ENCODE measurements around the gene CARD10. TPM values are rescaled to one million over a fixed set of nuclear protein-coding genes. Genes with fewer than 3 reads are reported as not detected.

The CARD10 gene
- total RNA-seq, 1 donor from 2014 or later: 1.5 TPM

DNA sequence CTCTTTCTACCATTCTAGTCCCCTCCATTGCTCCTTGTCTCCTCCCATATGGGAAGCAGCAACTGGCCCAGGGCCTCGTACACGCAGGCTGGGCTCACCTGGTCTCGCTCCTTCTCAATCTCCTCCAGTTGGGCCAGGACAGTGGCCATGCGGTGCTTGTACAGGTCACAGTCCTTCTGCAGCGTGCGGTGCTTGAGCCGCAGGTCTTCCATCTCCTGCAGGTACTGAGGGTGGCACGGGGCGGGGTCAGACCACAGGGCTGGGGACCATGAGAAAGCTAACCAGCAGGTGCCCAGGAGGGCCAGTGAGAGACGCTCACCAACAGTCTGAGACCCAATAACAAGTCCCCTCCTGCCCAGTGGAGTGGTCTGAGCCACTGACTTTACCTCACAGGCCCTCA, 11.5 kb downstream of the CARD10 start:
- Histone ChIP-seq H3K36me3 (no peaks in the 10 kb centered on the region), H3K9me3 (ENCODE audit: low read depth) (no peaks in the 10 kb centered on the region), H3K9ac (no peak overlapping the region), H3K27me3 (no peaks in the 10 kb centered on the region), H3K4me2 (no peak overlapping the region), H3K27ac (no peak overlapping the region), H3K4me1 (peaks cover 23% of the 10 kb centered on the region), H4K20me1 (ENCODE audit: low read depth) (no peaks in the 10 kb centered on the region), H3K79me2 (ENCODE audit: low read depth) (no peaks in the 10 kb centered on the region), H3K4me3 (no peak overlapping the region), H3F3A (ENCODE audit: low read depth) (peaks cover 6% of the 10 kb centered on the region), H2AFZ (replicated peaks) (no peak overlapping the region)
- H3K27ac Mint-ChIP-seq: peak overlapping the region; percentile 74
- TF ChIP-seq EZH2phosphoT487 (IDR thresholded peaks at IDR 0.05): no peak
- TF ChIP-seq, protein P1, sequence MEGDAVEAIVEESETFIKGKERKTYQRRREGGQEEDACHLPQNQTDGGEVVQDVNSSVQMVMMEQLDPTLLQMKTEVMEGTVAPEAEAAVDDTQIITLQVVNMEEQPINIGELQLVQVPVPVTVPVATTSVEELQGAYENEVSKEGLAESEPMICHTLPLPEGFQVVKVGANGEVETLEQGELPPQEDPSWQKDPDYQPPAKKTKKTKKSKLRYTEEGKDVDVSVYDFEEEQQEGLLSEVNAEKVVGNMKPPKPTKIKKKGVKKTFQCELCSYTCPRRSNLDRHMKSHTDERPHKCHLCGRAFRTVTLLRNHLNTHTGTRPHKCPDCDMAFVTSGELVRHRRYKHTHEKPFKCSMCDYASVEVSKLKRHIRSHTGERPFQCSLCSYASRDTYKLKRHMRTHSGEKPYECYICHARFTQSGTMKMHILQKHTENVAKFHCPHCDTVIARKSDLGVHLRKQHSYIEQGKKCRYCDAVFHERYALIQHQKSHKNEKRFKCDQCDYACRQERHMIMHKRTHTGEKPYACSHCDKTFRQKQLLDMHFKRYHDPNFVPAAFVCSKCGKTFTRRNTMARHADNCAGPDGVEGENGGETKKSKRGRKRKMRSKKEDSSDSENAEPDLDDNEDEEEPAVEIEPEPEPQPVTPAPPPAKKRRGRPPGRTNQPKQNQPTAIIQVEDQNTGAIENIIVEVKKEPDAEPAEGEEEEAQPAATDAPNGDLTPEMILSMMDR (IDR thresholded peaks at IDR 0.05): no peak
- TF ChIP-seq EZH2 (IDR thresholded peaks at IDR 0.05): no peak
- no peak for DNase-seq (ENCODE audit: low spot score)
- H3K36me3 Mint-ChIP-seq: no peaks in the 10 kb centered on the region
- no peak overlapping the region for H3K4me3 Mint-ChIP-seq
- no peaks in the 10 kb centered on the region for H3K9me3 Mint-ChIP-seq
- peaks cover 17% of the 10 kb centered on the region for H3K27me3 Mint-ChIP-seq (ENCODE audit: insufficient read depth, low read depth)
- H3K4me1 Mint-ChIP-seq: peaks cover 35% of the 10 kb centered on the region

DNA sequence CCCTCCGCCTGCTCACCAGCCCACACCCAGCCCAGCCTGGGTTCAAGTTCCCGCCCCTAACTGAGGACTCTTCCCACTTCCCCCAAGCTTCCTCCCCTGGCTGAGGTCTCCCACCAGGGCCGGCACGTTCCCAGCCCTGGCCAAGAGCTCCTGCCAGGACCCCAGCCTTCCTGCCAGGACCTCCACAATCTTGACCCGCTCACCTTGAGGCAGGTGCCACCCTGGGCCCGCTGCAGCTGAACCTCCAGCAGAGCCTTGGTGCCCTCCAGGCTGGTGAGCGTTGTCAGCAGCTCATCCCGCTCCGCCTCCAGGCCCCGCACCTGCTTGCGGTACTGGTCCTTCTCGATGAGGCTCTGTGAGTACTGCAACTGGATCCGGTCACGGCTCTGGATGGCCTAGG, 13.2 kb downstream of the CARD10 start:
- no peak overlapping the region for H3K4me2 ChIP-seq
- H3K27me3 Mint-ChIP-seq (ENCODE audit: insufficient read depth, low read depth): peaks cover 14% of the 10 kb centered on the region
- H3K4me3 Mint-ChIP-seq: no peak overlapping the region
- no peaks in the 10 kb centered on the region for H4K20me1 ChIP-seq (ENCODE audit: low read depth)
- H3K79me2 ChIP-seq (ENCODE audit: low read depth): no peaks in the 10 kb centered on the region
- no peaks in the 10 kb centered on the region for H3K27me3 ChIP-seq
- no peaks in the 10 kb centered on the region for H3K9me3 Mint-ChIP-seq
- H3K36me3 Mint-ChIP-seq: no peaks in the 10 kb centered on the region
- no peak overlapping the region for H3K4me3 ChIP-seq
- no peak overlapping the region for H2AFZ ChIP-seq (replicated peaks)
- peaks cover 17% of the 10 kb centered on the region for H3K4me1 ChIP-seq
- DNase-seq (ENCODE audit: low spot score): no peak
- no peaks in the 10 kb centered on the region for H3F3A ChIP-seq (ENCODE audit: low read depth)
- no peak overlapping the region for H3K9ac ChIP-seq
- H3K4me1 Mint-ChIP-seq: peaks cover 34% of the 10 kb centered on the region
- TF ChIP-seq EZH2 (IDR thresholded peaks at IDR 0.05) (no peak), EZH2phosphoT487 (IDR thresholded peaks at IDR 0.05) (no peak)
- TF ChIP-seq, protein P1 (IDR thresholded peaks at IDR 0.05): no peak
- no peaks in the 10 kb centered on the region for H3K9me3 ChIP-seq (ENCODE audit: low read depth)
- no peak overlapping the region for H3K27ac ChIP-seq
- H3K27ac Mint-ChIP-seq: no peak overlapping the region
- no peaks in the 10 kb centered on the region for H3K36me3 ChIP-seq

DNA sequence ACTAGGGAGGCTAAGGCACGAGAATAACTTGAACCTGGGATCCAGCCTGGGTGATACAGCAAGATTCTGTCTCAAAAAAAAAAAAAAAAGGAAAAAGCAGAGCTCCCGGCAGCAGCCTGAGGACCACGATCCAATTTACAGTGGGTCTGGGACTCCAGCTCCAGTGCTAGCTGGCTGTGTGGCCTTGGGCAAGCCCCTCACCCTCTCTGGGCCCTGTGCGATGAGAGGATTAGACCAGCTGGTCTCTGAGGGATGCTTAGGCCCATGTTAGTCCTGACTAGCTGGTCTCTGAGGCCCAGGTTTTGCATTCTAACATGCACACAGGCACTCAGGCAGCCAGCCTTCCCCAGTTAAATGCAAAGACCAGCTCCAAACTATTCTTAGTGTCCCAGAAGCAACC, 13.7 kb downstream of the CARD10 start:
- H3K4me3 ChIP-seq: no peak overlapping the region
- no peaks in the 10 kb centered on the region for H3K79me2 ChIP-seq (ENCODE audit: low read depth)
- Mint-ChIP-seq H3K36me3 (no peaks in the 10 kb centered on the region), H3K4me1 (peaks cover 34% of the 10 kb centered on the region), H3K4me3 (no peak overlapping the region), H3K9me3 (no peaks in the 10 kb centered on the region), H3K27ac (no peak overlapping the region), H3K27me3 (ENCODE audit: insufficient read depth, low read depth) (peaks cover 12% of the 10 kb centered on the region)
- no peaks in the 10 kb centered on the region for H3K36me3 ChIP-seq
- H3K4me1 ChIP-seq: peaks cover 20% of the 10 kb centered on the region
- no peak overlapping the region for H3K27ac ChIP-seq
- no peaks in the 10 kb centered on the region for H3K9me3 ChIP-seq (ENCODE audit: low read depth)
- DNase-seq (ENCODE audit: low spot score): no peak
- no peak overlapping the region for H3K9ac ChIP-seq
- no peaks in the 10 kb centered on the region for H4K20me1 ChIP-seq (ENCODE audit: low read depth)
- H2AFZ ChIP-seq (replicated peaks): no peak overlapping the region
- TF ChIP-seq EZH2 (IDR thresholded peaks at IDR 0.05) (no peak), EZH2phosphoT487 (IDR thresholded peaks at IDR 0.05) (no peak)
- TF ChIP-seq, protein P1 (IDR thresholded peaks at IDR 0.05): no peak
- no peaks in the 10 kb centered on the region for H3K27me3 ChIP-seq
- H3K4me2 ChIP-seq: no peak overlapping the region
- H3F3A ChIP-seq (ENCODE audit: low read depth): no peaks in the 10 kb centered on the region

Measured in neural progenitor cell (in vitro differentiated cells).